CD4-positive, alpha-beta T cell treated with Interleukin-21 for 1 hour (primary cell): ENCODE results near the gene FLVCR2.

Experiments
- DNase-seq: peaks from one replicate; pipeline ENCODE4 v3.0.0-alpha.2; 2020

The FLVCR2 gene, protein sequence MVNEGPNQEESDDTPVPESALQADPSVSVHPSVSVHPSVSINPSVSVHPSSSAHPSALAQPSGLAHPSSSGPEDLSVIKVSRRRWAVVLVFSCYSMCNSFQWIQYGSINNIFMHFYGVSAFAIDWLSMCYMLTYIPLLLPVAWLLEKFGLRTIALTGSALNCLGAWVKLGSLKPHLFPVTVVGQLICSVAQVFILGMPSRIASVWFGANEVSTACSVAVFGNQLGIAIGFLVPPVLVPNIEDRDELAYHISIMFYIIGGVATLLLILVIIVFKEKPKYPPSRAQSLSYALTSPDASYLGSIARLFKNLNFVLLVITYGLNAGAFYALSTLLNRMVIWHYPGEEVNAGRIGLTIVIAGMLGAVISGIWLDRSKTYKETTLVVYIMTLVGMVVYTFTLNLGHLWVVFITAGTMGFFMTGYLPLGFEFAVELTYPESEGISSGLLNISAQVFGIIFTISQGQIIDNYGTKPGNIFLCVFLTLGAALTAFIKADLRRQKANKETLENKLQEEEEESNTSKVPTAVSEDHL

DNA sequence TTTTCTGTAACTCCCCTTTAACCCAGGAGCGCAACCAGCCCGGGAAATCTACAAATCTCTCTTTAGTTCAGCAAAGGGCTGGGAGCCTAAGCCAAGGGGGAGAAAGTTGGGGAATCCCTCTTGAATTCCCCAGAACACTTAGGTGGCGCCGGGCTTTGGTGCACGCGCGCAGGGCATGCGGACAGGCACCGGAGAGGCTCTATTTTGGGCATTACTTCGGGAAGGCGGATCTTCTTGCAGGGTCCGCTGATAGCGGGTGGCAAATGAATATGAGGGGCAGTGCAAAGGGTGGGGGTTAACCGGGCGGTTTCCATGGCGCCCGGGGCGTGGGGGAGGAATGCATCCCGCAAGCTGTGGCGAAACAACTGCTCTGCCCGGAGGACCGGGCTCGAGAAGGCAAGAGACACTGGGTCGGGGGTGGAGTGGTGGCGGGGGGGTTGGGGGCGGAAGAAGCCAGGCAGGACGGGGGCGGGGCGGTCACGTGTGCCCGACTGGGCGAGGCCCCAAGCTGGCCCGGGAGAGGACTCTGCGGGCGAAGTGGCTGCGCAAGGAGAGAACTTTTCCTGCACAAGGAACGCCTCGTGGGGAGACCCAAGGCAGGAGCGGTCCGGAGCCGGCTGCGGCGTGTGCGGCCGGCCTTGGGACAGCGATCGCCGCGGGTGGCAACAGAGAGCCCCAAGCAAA, at the start of gene FLVCR2:
TSS of gene FLVCR2 (plus strand) at position 519 of the 684 bp plus-strand sequence. CDS start 353 bp downstream, outside the sequence.
- DNase-seq = peak; percentile 55

DNA sequence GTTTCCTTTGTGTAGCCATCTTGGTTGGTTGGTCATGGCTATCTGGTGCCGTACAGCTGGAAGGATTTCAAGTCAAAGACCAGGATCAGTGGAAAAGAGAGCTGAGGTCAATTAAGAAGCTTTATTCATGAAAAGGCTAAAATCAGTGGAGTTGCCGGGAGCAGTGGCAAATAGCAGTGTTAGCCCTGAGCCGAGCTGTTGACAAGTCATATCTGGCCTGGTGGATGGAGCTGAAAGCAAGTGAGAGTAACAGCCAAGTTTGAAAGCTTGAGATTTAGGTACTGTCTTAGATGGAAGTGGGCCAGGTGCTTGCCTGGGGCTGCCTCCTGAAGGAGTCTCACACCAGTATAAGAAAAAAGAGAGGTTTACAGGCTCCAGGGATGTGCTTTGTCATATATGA, 47.2 kb upstream of the FLVCR2 start:
- no peak for DNase-seq

GRCh38 chr14:75531660-75532317, 46.6 kb upstream of the FLVCR2 start:
- DNase-seq = no peak

GRCh38 chr14:75533791-75534555, 44.4 kb upstream of the FLVCR2 start:
- no peak for DNase-seq

- DNase-seq = no peak
Observed at GRCh38 chr14:75535164-75535898, 43.1 kb upstream of the FLVCR2 start.

DNA sequence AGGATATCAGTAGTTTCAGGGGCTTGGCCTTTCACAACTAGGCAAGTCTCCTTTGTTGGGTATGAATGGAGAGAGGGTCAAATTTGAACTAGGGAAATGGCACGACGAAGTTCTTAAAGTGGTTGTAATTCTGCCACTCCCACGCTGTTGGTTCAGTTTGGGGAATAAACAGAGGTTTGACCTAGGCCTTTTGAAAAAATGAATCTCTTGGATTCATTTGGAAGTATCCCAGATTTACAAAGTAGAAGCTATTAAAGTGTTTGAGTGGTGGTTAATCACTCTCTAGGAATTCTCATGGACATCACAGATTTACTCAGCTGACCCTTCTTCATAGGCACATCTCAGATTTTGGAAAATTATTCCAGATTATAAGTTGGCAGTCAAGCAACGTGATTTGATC, 41.3 kb upstream of the FLVCR2 start:
- no peak for DNase-seq

- DNase-seq = peak; percentile 51
Observed at GRCh38 chr14:75539162-75539560, 39.3 kb upstream of the FLVCR2 start.

DNA sequence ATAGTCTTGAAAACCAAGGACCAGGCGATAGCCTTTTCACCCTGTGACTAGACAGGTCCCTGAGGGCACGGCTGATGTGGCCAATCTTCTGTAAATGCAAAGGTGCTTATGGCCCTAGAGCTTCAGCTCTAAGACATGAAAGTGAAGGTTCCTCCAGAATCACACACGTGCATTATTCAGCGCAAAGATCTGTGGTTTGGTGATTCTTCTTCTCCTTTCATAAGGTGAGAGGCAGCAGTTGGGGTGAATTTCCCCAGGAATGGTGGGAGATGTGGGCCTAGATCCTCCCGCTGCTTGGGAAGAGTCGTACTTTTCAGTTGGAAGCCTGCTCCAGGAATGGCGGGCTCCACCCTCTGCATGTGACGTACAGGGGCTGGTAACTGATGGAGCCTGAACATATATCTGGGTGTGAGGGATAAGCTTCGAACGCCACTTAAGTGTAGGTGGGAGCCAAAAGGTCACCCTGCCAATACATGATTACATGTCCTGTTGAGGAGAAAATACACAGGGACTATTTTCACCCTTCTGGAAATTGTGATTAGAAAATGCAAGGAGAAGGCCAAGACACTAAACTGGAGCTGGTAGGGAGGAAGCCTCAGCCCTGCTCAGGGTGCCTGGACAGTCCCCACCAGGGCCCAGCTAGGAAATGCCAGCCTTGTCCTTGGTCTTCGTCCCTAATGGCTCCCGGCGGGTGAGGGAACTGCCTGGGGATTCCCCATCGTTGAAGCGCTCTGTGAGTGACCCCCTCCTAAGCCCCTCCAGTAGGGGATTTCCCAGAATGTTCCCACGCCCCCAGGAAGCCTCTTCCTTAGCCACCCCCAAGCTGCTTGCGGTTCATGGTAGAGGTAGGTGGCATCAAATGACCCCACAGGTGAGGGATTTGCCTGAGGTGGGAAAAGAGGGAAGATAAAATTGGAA, 38.6 kb upstream of the FLVCR2 start:
- DNase-seq = peak; percentile 79

GRCh38 chr14:75540479-75540851, 38.0 kb upstream of the FLVCR2 start:
- DNase-seq = no peak

DNA sequence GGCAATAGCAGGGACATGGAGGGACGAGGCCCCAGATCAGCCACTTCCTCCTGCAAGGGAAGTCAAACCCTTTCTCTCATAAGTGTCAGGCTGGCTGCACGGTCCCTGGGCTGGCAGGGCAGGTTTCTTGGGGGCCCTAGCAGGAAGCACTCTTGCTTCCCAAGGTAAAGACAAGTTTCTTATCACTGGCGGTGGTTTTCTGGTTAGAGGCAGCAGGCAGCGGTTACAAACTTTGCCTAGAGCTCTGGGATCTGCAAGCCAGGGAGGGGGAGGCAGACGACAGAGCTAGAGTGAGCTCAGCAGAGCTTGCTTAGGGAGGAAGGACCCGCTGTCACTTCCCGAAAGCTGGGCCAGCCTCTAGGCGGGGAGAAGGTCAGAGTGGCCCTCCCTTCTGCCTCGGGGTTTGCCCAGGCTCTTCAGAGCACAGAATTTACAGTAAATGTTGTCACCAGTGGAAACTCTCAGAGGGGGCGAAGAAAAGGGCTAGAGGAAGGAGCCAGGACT, 35.8 kb upstream of the FLVCR2 start:
- DNase-seq = peak; percentile 96

- no peak for DNase-seq
Observed at GRCh38 chr14:75543253-75543652, 35.2 kb upstream of the FLVCR2 start.

DNA sequence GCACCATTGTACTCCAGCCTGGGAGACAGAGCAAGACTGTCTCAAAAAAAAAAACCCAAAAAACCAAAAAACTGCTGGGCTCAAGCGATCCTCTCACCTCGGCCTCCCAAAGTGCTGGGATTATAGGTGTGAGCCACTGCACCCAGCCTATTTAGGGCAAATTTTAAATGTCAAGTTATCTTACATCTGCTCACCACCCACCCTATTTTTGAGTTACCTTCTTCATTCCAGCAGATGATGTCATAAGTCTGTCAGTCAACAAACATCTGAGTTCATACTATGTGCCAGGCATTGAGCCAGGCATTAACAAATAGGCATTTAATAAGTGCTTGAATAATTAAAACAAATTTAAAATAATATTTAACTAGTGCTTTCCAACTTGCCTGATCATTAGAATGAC, 34.6 kb upstream of the FLVCR2 start:
- DNase-seq = peak; percentile 39

GRCh38 chr14:75545907-75546306, 32.5 kb upstream of the FLVCR2 start:
- DNase-seq = no peak

GRCh38 chr14:75547552-75548250, 30.7 kb upstream of the FLVCR2 start:
- no peak for DNase-seq

DNA sequence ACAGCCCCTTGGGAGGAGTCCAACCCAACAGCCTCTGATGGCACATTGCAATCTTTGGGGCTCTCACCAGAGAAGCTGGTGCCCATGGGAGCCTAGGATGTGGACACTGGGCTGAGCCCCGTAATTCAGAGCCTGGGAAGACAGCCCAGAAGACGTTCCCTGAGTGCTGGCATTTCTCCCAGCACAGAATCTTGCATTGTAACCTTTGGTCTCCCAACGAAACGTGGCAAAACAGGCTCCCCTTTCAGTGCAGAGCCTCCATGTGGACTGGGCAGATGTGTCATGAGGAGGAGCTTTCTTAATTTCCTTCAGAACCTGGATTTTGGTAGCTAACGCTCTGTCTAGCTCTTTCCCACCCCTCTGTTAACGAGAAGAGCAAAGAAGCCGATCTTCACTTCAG, 29.9 kb upstream of the FLVCR2 start:
- DNase-seq = no peak

- no peak for DNase-seq
Observed at GRCh38 chr14:75549169-75549568, 29.3 kb upstream of the FLVCR2 start.

DNA sequence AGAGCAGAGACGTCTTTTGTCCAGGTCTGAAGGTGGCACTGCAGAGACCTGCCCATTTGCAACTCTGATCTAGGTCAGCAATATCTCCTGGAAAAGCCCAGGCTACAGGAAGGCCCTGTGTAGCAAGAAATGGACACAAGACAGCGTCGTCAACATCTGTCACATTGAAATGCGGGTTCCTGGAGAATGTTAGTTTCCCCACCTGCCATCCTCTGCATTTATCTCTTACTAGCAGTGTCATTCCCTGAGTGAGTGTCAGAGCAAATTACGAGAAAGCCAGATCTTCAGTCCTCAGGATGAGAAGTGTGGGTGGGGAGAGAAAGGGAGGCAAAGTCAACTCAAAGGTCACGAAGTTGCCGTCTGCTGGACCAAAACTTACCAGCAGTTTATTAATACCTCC, 27.4 kb upstream of the FLVCR2 start:
- DNase-seq = no peak

DNA sequence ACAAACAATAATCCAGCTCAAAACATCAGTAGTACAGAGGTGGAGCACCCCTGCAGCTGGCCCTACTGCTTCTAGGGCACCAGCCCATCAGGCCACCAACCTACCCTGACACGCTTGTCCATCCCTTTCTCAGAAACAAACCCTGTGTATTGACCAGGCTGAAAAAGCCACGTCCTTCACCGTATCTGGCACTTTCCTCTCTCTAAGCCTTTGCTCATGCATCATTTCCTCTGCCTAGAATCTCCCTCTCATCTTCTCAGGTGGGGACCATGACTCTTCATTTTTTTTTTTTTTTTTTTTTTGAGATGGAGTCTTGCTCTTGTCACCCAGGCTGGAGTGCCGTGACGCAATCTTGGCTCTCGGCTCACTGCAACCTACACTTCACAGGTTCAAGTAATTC, 25.3 kb upstream of the FLVCR2 start:
- no peak for DNase-seq

GRCh38 chr14:75553761-75554364, 24.6 kb upstream of the FLVCR2 start:
- DNase-seq = no peak

DNA sequence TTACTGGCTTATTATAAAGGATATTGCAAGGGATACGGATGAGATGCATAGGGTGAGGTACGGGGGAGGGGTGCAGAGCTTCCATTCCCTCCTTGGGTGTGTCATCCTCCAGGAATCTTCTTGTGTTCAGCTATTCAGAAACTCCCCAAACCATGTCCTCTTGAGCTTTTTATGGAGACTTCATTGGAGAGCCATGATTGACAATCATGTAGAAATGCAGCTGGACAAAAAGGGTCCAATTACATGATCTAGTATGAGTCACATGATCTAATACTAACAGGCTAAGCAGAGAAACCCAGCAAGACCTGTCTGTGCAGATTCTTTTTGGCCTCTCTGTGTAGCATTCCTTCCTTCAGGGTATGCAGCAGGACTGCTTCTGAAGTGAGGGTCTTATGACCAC, 23.9 kb upstream of the FLVCR2 start:
- DNase-seq = no peak
